ENCODE results near the gene COL11A2.
A peak's percentile ranks its signal among the peaks of the same experiment; 100 is the strongest.

Gene COL11A2

DNA sequence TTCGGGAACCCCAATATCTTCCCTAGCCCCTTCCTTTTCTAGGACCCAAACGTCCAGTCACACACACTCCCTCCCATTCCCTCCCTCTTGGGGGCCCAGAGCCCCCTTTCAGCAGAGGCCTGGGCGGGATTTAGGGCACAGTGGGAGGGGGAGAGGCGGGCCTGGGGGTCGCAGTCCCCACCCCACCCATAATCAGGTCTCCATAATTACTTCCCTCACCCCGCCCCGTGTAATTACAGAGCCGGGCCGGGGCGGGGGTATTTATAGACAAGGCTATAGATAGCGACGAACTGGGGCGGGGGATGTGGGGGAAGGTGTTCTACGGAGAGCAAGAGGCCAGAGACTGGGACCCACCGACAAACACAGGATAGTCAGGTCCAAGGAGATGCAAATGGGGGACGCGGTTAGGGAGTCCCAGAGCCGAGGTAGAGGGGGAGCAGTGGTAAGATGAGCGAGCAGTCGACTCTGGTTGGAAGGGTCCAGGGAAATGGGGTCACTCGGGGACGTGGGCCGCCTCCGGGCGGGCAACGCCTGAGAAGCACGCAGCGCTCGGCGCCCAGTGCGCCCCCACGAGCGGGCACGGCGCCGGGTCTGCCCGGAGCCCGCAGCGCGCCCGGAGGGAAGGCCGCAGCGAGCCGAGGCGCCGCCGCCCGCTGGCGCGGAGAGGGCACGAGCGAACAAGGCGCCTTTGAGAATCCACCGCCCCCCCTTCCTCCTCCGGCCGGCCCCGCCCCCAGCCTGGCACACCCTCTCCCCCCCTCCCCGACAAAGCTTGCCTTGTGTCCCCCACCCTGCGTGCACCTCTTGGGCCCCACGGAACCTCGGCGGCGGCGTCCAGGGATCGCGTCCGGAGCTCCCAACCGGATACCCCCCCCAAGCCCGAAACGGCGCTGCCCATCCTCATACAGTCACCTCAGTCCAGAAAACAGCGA, 670 bp upstream of the COL11A2 start:
- DNase-seq (ENCODE audit: low spot score), result no peak

DNA sequence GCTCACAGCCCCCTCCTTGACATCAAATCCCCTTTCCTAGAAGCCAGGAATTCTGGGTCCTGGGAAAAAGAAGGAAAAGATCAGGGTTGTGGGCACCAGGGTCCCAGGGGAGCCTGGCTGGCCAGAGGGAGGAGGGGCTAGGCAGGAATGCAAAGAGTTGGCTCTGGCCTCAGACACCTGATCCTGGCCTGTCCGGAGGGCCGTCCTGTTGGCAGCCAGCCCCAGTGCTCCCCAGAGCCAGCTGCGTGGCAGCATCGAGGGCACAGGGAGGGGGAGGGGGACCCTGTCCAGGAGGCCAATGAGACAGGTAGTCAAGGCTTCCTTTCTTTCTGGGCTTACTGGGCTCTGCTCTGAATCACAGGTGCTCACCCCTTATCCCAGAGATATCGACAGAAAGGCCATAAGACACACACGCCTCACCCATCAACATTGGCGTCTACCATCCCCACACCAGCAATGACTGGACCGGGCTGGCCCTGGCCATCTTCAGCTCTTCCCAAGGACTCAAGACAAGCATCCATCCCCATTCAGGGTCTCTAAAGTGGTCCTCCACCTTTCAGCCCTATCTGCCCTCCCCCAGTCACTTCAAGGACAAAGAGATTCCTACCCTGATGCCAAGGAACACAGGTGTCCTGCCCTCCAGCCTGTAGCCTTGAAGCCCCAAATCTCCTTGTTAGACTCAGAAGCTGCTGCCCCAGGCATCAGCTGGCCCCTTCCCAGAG, 723 bp downstream of the COL11A2 start:
- DNase-seq (ENCODE audit: low spot score), result no peak

DNA sequence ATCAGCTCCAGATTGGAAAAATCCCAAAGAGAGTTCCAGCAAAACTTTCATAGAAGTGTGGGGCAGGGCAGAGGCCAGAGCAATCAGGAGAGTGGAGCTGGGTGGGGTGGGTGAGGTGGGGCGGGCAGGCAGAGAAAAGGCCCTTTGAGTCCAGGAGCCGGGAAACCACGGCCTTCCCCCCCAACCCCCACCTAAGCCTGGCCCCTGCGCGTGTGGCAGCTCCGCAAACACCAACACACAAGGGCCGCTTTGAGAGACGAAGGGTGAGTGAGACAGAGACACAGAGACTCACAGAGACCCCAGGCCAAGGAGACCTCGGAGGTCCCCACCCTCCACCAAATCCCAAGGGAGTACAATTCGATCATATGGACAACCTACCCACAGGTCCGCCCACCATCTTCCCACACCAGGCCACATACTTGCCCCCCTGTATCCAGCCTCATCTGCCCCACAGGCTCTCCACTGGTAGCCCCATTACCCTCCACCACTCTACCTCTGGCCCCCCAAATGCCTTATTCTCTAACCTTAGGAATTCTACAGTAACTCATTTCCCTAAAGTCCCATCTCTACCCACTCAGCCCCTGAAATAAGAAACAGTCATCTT, 1.7 kb downstream of the COL11A2 start:
- DNase-seq (ENCODE audit: low spot score), result no peak

DNA sequence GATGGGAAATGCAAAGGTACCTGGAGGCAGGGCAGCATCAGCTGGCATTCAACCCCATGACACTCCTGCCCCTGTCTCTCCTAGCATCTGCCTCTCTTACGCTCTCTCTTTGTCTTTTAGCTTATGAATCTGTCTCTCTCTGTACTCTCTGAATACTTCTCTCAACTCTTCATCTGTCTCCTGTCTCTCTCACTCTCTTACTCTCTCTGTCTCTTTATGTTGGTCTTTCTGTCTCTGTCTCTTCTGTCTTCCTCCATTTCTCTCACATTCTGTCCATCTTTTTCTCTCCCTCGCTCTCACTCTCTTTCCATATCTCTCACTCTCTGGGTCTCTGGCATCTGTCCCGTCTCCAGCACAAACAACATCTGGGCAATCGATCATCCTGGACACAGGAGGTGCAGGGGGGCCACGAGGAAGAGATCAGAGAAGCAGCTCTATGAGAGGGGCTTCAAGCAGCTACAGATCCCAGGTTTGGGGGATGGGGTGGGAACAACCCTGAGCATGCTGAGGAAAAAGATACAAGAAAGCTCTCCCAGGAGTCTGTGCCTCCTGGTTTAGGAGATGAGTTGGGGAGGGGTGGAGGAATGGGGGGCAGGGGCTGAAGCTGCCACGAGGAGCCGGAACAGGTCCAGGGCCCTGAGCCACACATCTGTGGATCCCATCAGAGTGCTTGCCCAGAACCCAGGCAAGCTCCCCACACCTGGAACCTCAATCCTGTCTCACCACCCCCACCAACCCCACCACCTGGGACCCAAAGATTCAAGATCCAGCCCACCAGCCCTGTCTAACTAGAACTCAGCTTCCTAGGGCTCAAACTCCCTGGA, 2.4 kb downstream of the COL11A2 start:
- DNase-seq (ENCODE audit: low spot score), result no peak

DNA sequence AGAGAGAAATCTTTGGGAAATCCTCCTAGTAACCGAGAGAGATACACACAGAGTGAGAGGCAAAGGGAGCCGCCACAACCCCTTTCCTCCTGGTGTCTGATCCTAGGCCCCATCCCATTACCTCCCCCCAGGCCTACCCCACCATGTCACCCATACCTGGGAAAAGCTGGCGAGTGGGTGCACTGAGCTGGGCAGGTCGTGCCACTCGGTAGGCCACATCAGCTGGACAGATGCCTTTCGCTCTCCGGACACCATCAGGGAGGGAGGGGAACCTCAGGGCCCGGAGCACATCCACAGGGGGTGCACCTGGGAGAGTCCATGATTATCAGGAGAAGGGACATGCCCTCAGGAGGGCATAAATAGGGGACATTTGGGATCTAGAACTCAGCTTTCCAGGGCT, 3.1 kb downstream of the COL11A2 start:
- DNase-seq (ENCODE audit: low spot score), result no peak

DNA sequence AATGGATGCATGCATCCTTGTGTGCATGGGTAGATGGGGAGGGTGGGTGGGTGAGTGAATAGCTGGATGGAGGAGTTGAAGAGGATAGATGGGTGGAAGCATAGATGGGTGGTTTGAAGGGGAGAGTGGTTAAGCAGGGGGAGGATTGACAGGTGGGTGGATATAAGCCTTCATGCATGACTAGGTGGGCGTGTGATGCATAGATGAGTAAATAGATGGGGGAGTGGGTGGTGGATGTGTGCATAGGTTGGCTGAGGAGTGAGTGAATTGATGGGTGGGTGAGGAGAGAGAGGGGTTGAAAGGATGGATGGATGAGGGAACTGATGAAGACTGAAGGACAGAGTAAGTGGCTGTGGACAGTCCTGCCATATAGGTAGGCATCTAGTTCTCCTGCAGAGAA, 4.5 kb downstream of the COL11A2 start:
- DNase-seq (ENCODE audit: low spot score), result no peak

DNA sequence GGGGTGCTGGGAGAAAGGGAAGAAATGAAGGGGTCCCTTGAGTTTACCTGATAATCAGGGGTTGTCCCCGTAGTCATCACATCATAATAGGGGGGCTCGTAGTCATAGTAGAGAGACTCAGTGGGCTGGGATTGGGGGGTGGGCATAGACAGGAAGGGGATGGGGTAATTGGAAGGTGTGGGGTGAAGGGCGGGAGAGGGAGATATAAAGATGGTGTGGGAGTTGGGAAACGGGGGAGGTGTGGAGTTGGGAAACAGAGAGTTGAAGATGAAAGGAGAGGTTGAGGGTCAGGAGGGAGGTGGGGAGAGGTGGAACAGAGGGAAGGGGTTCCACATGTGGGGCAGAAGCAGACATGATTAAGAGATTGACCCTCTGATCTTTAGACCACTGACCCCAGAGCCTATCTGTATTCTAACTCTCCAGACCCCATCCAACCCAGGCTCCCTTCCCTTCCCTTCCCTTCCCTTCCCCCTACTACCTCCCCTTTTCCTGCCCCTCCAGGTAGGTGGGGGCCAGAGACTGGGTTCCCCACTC, 6.5 kb downstream of the COL11A2 start:
- no peak for DNase-seq (ENCODE audit: low spot score)

DNA sequence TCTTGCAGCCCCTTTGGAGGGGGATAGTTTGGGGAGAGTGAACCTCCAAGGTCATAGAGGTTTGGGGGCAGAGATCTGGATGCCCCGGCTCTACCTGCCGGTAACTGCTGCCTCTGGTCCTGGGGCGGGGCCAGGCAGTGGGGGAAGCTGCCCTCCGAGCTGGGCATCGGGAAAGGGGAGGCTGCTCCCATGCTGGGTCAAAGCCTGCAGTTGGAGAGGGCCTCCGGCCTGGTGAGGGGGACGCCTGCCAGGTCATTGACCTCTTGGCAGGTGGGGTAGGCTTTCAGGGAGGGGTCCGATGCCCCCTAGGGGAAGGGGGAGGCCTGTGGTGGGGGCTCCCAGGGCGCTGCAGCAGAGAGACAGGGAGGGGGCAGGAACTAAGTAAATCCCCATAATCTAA, 7.1 kb downstream of the COL11A2 start:
- DNase-seq (ENCODE audit: low spot score), result no peak

DNA sequence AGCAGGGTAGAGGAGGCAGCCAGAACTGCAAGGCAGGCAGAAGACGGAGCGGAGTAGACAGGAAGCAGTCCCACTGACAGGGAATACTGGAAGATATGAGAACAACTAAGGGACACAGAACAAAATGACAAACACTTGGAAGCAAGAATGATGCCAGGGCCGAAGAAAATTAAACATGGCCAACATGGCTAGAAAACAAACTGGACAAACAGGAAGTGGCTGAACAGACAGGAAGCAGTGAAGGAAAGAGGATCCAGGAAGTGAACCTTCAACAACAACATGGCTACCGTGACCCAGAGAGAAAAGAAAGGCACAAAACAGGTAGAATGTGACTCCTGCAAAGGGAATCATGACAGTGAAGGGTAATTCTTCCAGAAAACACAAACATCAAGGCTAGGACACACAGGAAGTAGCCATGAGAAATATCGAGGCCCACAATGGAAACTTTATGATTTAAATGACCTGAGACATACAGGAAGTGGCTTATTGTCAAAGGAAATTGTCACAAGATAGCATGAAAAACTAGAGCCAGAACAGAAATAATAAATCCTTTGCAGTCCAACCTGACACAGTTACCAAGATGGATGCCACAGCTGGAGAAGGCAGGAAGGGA, 9.1 kb downstream of the COL11A2 start:
- DNase-seq (ENCODE audit: low spot score), result no peak

DNA sequence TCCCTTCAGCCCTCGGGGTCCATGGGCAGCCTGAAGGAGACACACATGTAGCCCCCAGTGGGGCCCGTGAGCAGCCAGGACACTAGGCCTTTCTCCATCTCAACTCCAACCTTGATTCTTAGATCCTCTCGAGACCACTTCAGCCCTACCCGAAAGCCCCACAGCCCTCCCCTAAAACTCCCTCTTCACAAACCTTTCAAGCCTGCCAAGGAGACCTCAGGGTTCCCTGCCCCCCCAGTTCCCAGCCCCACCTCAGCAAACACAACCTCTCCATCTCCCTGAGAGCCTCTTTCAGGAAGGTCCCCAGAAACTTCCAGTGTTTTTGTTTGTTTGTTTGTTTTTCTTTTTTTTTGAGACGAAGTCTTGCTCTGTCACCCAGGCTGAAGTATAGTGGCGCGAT, 11.1 kb downstream of the COL11A2 start:
- no peak for DNase-seq (ENCODE audit: low spot score)

DNA sequence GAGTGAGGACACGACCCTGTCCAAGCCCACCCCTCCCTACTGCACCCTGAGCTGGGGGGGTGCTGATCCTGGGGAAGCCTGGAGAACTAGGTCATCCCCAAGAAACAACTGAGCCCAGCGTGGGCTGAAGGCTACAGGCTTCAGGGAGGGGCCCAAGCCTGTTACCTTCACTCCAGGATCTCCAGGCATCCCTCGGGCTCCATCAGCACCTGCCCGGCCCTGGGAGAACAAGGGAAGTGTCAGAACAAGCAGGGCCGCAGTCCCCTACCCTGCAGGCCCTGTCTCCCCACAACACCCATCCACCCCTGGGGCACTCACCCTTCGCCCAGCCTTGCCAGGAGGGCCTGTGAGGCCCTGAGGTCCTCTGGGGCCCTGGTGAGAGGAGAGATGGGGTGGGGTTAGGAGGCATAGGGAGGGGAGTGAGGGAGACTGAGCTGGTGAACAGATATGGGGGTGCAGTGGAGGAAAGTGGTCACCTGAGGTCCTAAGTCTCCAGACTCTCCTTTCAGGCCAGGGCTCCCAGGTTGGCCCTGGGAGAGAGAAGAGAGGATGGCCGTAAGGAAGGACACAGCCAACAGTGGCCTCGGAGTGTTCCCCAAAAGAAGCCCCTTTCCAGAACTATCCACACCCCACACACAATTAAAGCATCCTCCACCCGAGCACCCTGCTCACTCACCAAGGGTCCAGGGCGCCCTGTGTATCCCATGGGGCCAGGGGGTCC, 13.4 kb downstream of the COL11A2 start:
- DNase-seq (ENCODE audit: low spot score), result no peak

DNA sequence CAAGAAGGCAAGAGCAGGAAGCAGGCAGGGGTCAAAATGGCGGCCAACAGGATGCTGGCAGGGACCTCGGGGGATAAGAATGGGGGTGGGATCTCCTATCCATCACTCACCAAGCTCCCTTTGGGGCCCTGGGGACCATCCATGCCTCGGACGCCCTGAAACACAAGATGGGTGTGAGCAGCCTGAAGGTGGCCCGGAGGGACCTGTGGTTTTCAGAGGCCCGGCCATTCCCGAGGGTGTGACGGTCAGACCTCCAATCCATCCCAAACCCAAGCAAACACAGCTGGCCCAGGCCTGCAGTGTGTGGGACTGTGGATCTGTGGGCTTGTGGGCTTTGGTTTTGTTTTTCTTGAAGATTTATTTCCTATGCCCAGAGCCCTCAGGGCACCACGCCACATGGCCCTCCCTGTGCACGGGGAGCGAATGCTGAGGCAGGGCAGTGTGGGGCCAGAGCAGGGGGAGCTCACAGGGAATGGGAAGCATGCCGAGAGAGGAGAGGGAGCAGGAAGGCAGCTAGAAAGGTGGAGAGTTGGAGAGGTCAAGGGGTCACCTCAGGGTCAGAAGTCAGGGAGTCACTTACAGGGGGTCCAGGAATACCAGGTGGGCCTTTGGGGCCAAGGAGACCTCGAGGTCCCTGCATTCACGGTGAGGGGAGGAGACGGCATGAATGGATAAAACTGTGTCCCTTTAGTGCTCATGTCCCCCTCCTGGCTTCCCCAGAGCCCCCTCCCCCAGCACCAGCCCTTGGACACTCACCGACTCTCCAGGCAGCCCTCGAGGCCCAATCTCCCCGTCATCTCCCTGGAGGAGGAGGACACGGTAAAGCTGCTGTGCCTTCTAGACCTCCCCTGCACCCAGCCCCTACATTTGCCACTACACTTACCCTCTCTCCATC, 14.5 kb downstream of the COL11A2 start:
- DNase-seq (ENCODE audit: low spot score), result no peak

DNA sequence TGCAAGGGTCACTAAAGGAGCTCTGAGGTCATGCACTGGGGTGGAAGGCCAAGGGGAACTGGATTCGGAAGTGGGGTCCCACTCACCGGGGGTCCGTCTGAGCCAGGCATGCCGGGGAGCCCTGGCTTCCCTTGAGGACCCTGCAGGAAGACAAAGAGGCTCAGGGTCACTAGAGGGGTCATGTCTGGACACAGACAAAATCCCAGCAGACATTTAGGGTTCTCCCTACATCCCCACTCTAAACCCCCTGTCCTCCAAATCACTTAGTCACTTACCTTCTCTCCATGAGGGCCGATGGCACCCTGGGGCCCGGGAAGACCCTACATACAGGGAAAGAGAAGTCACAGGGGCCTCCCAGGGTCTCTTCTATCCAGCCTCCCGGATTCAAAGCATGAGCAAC, 15.4 kb downstream of the COL11A2 start:
- DNase-seq (ENCODE audit: low spot score), result no peak

DNA sequence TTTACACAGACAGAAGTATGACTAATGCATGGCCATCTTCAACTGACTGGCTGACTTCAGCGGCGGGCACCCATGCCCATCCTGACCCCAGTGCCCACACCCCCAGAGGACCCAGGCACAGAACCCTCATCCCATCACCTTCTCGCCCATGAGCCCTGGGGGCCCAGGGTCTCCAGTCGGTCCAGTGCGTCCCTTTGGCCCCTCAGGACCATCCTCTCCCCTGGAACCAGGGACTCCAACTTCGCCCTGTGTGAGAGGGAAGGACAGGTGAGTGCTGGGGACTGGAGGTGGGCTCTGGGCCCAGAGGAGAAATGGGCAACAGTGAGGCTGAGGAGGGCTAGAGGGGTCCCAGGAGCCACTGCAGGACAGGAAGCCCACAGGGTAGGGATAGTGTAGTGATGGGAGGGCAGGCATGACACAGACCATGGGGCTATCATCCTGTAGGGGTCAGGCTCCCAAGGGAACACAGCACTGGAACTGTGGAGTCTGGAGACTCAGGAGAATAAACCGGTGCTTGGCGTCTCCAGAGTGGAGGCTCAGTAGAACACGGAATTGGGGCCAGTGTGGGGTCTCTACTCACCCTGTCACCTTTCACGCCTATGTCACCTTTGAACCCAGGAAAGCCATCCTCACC, 16.7 kb downstream of the COL11A2 start:
- DNase-seq (ENCODE audit: low spot score), result no peak

DNA sequence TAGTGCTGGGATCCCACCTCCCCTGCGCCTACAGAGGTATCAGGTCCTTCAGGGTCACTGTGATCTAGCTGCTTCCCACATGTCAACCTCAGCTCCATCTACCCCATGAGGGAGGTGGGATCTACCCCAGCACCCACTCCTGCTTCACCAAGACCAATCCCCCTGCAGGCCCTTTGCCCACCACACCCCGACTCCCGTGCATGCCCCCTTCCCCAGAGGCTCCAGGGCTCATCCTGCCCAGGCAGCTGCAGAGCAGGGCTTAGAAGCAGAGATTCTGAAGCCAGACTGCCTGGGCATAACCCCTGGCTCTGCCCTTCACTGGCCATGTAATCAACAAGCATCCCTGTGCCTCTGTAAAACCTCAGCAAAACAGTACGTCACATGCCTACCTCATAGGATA, 17.5 kb downstream of the COL11A2 start:
- no peak for DNase-seq (ENCODE audit: low spot score)

DNA sequence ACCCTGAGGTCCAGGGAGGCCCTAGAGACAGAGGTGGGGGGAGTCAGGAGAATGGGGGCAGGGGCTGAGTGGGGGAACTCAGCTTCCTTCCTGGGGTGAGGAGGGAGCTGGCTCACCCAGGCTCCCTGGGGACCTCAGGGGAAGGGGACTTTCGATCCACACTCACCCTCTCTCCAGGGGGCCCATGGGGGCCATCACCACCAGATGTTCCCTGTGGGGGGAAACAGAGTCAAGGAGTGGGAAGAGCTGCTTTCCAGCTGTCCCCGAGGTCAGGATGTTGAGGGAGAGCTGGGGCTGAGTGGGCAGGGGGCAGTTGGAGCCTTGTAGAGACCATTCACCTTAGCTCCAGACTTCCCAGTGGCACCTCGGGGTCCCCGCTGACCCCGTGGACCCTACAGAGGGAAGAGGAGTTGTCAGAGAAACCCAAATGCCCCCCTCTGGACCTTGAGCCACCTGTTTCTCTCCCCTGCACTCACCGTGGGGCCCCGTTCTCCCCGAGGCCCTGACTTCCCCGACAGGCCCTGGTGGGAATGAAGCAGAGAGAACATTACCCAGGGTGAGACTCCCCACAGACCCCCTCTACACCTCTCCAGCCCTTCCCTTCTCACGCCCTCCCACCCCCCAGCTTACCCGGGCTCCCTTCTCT, 18.6 kb downstream of the COL11A2 start:
- no peak for DNase-seq (ENCODE audit: low spot score)

DNA sequence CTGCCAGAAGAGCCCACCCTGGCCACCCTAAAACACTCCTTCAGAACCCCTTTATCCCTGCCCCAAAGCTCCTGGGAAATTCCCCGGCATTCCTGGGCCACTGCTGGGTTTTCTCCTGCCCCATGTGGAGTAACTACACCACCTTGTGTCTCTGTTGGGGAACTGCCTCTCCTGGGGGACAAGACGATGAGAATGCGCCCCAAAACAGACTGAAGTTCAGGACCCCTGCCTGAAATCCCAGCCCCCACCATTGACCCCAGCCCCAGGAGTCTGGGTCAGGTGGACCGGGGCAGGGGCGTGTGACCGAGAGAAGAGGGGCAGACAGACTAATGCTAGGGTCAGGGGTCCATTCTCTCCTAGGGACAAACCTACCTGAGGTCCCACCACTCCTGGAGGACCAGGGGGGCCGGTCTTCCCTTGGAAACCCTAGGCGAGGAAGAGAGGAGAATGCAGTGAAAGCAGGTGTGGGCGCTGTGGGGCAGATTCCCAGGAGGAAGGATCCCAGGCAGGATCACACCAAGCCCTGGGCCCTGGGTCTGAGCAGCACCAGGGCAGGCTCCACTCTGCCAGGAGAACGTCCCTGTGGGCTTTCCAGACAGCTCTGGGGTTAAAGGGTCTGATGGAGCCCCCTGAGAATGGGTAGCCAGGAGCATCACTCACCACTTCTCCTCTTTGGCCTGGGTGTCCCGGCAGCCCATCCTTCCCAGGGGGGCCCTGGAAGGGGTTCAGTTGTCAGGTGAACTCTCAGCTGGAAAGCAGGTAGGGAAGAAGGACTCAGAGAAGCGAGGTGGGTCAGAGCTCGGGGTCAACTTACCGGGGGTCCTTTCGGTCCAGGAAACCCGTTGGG, 19.4 kb downstream of the COL11A2 start:
- DNase-seq (ENCODE audit: low spot score), result peak; percentile 75

Data from hepatic stellate cell (primary cell).